HL-60 (cell line): ENCODE measurements around the gene PAPPA2.

Experiments
- TF ChIP-seq, protein P1 (sequence below): IDR thresholded peaks from one replicate; pipeline ENCODE4 v1.5.1; 2011; ENCODE audit warnings: low read length, control low read depth, inconsistent platforms; ENCODE audit not compliant: insufficient read depth
- TF ChIP-seq, protein P2 (sequence below): IDR thresholded peaks from 2 replicates; pipeline ENCODE4 v1.6.1; 2012; ENCODE audit warnings: low read depth; ENCODE audit not compliant: insufficient replicate concordance

DNA sequence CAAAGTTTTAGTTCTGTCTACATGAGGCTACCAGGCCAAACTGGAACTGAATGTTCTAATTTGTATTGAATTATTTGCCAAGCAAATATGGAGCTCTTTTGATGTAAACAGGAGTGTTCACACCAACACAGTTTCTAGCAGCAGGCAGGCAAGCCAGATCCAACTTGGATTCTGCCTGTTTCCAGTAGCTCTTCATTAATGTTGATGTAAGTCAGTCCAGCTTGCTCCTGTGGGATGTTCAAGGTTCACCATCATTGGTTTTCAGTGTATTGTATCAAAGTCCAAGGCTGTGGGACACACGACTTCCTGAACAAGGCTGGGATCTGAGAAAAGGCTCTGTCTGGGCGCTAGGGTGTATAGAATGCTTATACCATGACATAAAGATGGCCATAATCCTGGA is 68.1 kb downstream of the PAPPA2 start:
- TF ChIP-seq, protein P1, sequence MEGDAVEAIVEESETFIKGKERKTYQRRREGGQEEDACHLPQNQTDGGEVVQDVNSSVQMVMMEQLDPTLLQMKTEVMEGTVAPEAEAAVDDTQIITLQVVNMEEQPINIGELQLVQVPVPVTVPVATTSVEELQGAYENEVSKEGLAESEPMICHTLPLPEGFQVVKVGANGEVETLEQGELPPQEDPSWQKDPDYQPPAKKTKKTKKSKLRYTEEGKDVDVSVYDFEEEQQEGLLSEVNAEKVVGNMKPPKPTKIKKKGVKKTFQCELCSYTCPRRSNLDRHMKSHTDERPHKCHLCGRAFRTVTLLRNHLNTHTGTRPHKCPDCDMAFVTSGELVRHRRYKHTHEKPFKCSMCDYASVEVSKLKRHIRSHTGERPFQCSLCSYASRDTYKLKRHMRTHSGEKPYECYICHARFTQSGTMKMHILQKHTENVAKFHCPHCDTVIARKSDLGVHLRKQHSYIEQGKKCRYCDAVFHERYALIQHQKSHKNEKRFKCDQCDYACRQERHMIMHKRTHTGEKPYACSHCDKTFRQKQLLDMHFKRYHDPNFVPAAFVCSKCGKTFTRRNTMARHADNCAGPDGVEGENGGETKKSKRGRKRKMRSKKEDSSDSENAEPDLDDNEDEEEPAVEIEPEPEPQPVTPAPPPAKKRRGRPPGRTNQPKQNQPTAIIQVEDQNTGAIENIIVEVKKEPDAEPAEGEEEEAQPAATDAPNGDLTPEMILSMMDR: no peak
- TF ChIP-seq, protein P2, sequence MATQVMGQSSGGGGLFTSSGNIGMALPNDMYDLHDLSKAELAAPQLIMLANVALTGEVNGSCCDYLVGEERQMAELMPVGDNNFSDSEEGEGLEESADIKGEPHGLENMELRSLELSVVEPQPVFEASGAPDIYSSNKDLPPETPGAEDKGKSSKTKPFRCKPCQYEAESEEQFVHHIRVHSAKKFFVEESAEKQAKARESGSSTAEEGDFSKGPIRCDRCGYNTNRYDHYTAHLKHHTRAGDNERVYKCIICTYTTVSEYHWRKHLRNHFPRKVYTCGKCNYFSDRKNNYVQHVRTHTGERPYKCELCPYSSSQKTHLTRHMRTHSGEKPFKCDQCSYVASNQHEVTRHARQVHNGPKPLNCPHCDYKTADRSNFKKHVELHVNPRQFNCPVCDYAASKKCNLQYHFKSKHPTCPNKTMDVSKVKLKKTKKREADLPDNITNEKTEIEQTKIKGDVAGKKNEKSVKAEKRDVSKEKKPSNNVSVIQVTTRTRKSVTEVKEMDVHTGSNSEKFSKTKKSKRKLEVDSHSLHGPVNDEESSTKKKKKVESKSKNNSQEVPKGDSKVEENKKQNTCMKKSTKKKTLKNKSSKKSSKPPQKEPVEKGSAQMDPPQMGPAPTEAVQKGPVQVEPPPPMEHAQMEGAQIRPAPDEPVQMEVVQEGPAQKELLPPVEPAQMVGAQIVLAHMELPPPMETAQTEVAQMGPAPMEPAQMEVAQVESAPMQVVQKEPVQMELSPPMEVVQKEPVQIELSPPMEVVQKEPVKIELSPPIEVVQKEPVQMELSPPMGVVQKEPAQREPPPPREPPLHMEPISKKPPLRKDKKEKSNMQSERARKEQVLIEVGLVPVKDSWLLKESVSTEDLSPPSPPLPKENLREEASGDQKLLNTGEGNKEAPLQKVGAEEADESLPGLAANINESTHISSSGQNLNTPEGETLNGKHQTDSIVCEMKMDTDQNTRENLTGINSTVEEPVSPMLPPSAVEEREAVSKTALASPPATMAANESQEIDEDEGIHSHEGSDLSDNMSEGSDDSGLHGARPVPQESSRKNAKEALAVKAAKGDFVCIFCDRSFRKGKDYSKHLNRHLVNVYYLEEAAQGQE: no peak
